Measurements from ENCODE around the gene GPC3.
A peak's percentile ranks its signal among the peaks of the same experiment; 100 is the strongest.

Gene GPC3

DNA sequence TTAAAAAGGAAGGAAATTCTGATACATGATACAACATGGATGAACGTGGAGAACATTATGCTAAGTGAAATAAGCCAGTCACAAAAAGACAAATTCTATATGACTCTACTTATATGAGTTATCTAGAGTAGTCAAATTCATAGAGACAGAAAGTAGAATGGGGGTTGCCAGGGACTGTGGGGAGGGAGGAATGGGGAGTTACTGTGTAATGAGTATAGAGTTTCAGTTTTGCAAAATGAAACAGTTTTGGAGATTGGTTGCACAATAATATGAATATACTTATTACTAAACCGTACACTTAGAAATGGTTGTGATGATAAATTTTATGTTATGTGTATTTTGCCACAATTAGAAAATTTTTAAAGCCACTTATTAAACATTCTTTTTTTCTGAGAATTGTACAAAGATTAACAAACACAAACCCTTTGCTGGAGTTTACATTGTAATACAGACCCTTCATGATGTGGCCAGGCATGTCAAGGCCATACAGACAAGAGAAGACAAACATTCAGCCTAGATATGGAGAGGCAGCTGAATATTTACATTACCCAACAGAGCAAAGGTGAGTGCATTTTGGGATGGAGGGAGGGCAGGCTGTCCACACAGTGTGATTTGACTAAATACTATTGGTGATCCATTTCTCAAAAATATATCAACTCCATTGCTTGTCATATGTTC is 21.2 kb upstream of the GPC3 start:
- no peak for DNase-seq (ENCODE audit: low read depth, low spot score)
- in situ Hi-C loops (cut with HindIII; ENCODE audit: low sequenced_read_pairs): no loop called here
- TF ChIP-seq, protein P1, sequence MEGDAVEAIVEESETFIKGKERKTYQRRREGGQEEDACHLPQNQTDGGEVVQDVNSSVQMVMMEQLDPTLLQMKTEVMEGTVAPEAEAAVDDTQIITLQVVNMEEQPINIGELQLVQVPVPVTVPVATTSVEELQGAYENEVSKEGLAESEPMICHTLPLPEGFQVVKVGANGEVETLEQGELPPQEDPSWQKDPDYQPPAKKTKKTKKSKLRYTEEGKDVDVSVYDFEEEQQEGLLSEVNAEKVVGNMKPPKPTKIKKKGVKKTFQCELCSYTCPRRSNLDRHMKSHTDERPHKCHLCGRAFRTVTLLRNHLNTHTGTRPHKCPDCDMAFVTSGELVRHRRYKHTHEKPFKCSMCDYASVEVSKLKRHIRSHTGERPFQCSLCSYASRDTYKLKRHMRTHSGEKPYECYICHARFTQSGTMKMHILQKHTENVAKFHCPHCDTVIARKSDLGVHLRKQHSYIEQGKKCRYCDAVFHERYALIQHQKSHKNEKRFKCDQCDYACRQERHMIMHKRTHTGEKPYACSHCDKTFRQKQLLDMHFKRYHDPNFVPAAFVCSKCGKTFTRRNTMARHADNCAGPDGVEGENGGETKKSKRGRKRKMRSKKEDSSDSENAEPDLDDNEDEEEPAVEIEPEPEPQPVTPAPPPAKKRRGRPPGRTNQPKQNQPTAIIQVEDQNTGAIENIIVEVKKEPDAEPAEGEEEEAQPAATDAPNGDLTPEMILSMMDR (IDR thresholded peaks at IDR 0.05; ENCODE audit: low read depth, low read length): no peak

DNA sequence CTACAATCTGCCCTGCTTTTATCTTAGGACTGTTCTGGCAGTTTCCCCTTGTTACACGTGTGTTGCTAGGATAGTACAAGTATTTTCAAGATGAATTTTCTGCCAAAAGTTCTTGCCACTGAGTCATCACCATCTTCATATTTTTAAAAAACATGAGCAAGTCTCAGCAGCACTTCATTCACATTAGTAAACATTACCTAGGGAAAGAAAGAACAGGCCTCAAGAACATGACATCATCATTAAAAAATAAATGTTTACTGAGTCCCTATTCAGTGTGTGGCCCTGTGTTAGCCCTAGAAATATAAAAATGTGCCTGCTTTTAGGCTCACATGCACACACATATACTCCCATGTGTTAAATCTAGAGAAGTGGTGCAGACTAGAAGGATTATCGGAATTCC is 18.7 kb upstream of the GPC3 start:
- no peak overlapping the region for H3K4me3 ChIP-seq (ENCODE audit: low read depth, low read length)
- in situ Hi-C loops (cut with HindIII; ENCODE audit: low sequenced_read_pairs): no loop called here
- TF ChIP-seq, protein P1 (IDR thresholded peaks at IDR 0.05; ENCODE audit: low read depth, low read length): no peak
- peak; percentile 15 for DNase-seq (ENCODE audit: low read depth, low spot score)

More for the DNA sequence above, 21.2 kb upstream of the GPC3 start:
- no peak overlapping the region for H3K4me3 ChIP-seq (ENCODE audit: low read depth, low read length)

DNA sequence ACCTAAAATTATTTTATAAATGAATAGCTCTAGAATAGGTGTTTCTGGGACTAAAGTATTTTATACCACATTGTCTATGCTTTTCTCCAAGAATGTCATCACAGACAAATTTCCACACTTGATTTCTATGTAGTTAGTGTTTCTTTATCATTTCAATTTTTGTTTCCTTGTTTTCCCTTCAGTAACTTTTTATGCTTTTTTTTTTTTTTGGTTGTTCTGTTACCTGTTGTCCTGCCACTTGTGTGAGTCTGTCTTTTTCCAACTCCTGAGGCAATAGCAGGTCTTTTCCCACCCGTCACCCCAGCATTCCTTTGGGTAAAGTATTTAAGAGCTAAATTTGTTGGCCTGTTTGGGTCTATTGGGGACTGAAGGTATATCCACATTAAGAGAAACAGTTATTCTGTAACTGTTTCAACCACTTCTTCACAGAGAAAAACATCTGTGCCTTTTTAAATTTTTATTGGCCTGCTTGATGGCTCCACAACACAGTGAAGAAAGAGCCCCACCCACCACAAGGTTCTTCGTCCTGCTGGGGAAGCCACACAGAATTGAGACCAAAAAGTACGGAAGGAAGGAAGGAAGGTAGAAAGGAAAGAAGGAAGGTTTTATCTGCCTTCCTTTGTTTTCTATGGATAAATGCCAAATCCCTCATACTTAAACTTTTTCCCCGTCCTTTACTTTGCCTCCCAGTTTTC is 17.7 kb upstream of the GPC3 start:
- in situ Hi-C loops (cut with HindIII; ENCODE audit: low sequenced_read_pairs): no loop called here

DNA sequence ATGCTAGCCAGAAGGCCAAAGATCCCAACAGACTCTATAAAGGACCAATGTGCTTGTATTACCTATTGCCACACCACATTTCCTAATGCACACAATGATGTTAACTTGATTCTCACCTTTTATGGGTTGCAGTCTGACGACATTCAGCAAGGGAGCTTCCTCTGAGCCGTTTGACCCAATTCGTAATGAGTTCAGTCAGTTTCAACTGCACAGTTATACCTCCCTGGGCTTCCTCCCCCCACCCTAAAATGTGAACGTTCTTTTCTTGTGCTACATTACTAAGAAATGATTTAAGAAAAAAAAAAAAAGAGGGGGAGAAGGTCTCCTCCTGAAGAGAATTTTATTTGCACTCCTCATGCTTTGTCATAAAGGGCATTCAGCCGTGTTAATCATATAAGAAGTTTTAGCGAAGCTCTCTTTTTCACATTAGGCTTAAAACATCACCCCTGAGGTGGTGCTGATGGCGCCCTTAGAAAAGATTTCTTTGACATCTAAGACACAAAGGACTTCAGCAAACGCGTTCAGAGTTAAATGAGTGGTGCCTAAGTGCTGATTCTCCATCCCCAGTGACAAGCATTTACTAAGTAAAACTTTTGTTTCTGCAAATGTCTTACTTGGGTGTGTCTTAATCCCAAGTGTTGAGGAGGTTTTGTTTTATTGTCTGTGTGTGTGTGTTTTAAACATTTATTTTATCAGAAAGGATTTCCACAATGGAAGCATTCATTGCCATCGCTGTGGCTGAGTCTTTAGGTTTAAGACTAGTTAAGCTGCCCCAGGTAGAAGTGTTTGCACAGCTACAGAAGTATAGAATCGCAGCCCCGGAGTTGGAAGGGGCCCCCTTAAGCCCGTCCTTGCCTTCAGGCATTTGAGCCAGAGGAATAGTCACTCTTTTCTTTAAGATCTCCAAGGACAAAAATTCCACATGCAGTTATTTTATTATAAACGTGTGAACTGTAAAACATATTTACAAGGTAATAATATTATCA is 15.2 kb upstream of the GPC3 start:
- DNase-seq (ENCODE audit: low read depth, low spot score): no peak
- in situ Hi-C loops (cut with HindIII; ENCODE audit: low sequenced_read_pairs): no loop called here
- TF ChIP-seq, protein P1 (IDR thresholded peaks at IDR 0.05; ENCODE audit: low read depth, low read length): no peak
- no peak overlapping the region for H3K4me3 ChIP-seq (ENCODE audit: low read depth, low read length)

More for the DNA sequence above, 17.7 kb upstream of the GPC3 start:
- no peak overlapping the region for H3K4me3 ChIP-seq (ENCODE audit: low read depth, low read length)
- no peak for DNase-seq (ENCODE audit: low read depth, low spot score)
- TF ChIP-seq, protein P1 (IDR thresholded peaks at IDR 0.05; ENCODE audit: low read depth, low read length): no peak

DNA sequence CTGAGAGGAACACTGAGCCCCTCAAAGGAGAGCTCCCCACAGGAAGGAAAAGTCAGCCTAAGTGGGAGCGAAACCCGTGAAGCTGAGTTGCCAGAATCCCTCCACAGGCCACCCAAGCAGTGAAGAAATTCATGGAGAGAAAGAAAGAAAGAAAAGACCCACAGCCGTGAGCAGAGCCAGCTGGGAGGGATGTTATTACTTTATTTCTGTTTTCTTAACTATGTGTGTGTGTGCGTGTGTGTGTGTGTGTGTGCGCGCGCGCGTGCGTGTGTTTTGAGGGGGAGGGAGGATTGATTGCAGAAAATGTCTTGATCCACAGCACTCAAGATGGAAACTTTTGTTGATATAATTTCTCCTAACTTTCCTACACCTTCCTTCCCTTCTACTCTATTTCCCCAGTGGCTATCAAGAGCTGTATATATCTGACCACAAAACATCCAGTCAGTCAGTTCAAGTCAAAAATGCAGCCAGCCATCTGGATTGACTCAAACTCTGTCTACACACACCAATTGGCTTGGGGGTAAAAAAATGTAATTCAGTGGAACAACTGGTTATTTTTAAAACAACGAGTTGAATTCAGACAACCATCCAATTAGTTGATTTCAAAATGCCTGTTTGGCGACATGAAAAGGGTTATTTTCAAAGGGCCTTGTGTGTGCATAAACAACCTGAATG is 13.8 kb upstream of the GPC3 start:
- in situ Hi-C loops (cut with HindIII; ENCODE audit: low sequenced_read_pairs): no loop called here
- TF ChIP-seq, protein P1 (IDR thresholded peaks at IDR 0.05; ENCODE audit: low read depth, low read length): no peak
- no peak overlapping the region for H3K4me3 ChIP-seq (ENCODE audit: low read depth, low read length)
- no peak for DNase-seq (ENCODE audit: low read depth, low spot score)

DNA sequence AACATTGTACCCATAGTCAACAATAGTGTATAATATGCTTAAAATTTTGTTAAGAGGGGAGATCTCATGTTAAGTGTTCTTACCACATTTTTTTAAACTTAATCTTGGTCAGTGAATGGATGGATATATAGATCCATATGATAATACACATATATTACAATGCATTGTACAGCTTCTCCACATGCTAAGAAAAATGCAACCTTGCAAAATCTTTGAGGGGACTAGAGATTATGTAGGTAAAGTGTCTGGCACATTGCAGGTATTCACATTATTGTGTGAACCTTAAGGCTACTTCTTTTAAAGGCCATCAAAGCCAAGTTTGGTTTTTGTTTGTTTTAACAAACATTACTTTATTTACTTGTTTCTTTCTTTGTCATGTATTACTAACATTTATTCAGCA is 10.4 kb upstream of the GPC3 start:
- TF ChIP-seq, protein P1 (IDR thresholded peaks at IDR 0.05; ENCODE audit: low read depth, low read length): no peak
- no peak for DNase-seq (ENCODE audit: low read depth, low spot score)
- in situ Hi-C loops (cut with HindIII; ENCODE audit: low sequenced_read_pairs): no loop called here
- no peak overlapping the region for H3K4me3 ChIP-seq (ENCODE audit: low read depth, low read length)

Measured in astrocyte of the spinal cord (primary cell).